Vagina (tissue), 2 donors: ENCODE measurements around the gene ZNF154.

Experiments
- POLR2A ChIP-seq, 2 donors: fragments of 450-650 bp; IDR thresholded peaks; one replicate each; pipeline ENCODE4 v1.6.1; 2017; ENCODE audit warnings: antibody characterized with exemption in 2 of 2, mild to moderate bottlenecking in 2 of 2, moderate library complexity in 2 of 2
- POLR2AphosphoS5 ChIP-seq, 2 donors: sonication (generic); formaldehyde crosslinking; IDR thresholded peaks; one replicate each; pipeline ENCODE4 v1.9.0; 2017; ENCODE audit warnings: antibody characterized with exemption in 2 of 2, mild to moderate bottlenecking in 2 of 2, low read depth in 1 of 2; ENCODE audit not compliant: insufficient read depth in 1 of 2
- TF ChIP-seq, protein P1 (sequence below), 3 experiments: fragments of 450-650 bp in 2 of 3; fragments of 200-600 bp in 1 of 3; sonication (generic) in 1 of 3; IDR thresholded peaks; one replicate each; pipeline ENCODE4 v1.5.1; 2017 to 2019; ENCODE audit warnings: antibody characterized with exemption in 3 of 3, mild to moderate bottlenecking in 2 of 3, moderate library complexity in 2 of 3

DNA sequence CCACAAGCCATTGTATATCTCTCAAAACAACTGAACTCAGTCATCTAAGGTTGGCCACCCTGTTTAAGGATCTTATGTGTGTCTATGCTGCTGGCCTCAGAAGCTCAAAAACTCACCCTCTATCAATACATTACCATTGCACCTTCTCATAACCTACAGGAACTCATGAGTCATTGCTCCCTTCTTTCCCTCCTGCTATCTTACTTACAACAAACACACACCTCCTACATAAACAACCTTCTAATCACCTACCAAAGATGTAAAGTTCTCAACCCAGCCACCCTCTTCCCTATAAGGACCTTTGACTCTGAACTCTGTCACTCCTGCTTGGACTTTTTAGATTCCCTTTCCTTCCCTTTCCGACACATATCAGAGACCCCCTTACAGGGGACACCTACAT lies 53.6 kb downstream of the ZNF154 start:
- TF ChIP-seq POLR2A (IDR thresholded peaks at IDR 0.05) (no peak), POLR2AphosphoS5 (IDR thresholded peaks at IDR 0.05; ENCODE audit: insufficient read depth in 1 of 2, low read depth in 1 of 2) (no peak)
- TF ChIP-seq, protein P1, sequence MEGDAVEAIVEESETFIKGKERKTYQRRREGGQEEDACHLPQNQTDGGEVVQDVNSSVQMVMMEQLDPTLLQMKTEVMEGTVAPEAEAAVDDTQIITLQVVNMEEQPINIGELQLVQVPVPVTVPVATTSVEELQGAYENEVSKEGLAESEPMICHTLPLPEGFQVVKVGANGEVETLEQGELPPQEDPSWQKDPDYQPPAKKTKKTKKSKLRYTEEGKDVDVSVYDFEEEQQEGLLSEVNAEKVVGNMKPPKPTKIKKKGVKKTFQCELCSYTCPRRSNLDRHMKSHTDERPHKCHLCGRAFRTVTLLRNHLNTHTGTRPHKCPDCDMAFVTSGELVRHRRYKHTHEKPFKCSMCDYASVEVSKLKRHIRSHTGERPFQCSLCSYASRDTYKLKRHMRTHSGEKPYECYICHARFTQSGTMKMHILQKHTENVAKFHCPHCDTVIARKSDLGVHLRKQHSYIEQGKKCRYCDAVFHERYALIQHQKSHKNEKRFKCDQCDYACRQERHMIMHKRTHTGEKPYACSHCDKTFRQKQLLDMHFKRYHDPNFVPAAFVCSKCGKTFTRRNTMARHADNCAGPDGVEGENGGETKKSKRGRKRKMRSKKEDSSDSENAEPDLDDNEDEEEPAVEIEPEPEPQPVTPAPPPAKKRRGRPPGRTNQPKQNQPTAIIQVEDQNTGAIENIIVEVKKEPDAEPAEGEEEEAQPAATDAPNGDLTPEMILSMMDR (IDR thresholded peaks at IDR 0.05) = no peak
